NCI-H69 (cell line): Measurements from ENCODE around the gene TUFT1.

Source experiments
- DNase-seq: peaks from one replicate; lab custom pipeline; 2025; lab: John Stamatoyannopoulos, UW

The TUFT1 gene

GRCh38 chr1:151540021-151540981 is at the start of gene TUFT1:
TSS of gene TUFT1 (plus strand) at chr1:151540309. CDS start at chr1:151540367, 58 bp downstream.
- DNase-seq: peak; percentile 98

- DNase-seq: no peak
Measured at GRCh38 chr1:151491641-151492040, 48.5 kb upstream of the TUFT1 start.

- no peak for DNase-seq
Measured at GRCh38 chr1:151492120-151492519, 48.0 kb upstream of the TUFT1 start.

GRCh38 chr1:151493042-151493441 is 47.1 kb upstream of the TUFT1 start:
- no peak for DNase-seq

GRCh38 chr1:151494741-151495281 is 45.3 kb upstream of the TUFT1 start:
- DNase-seq: peak; percentile 80

GRCh38 chr1:151495316-151495715 is 44.8 kb upstream of the TUFT1 start:
- DNase-seq: no peak

GRCh38 chr1:151499365-151499764 is 40.7 kb upstream of the TUFT1 start:
- DNase-seq: no peak

- no peak for DNase-seq
Measured at GRCh38 chr1:151499930-151500329, 40.2 kb upstream of the TUFT1 start.

GRCh38 chr1:151501474-151501873 is 38.6 kb upstream of the TUFT1 start:
- DNase-seq: peak; percentile 26

GRCh38 chr1:151502035-151502700 is 37.9 kb upstream of the TUFT1 start:
- DNase-seq: no peak

- no peak for DNase-seq
Measured at GRCh38 chr1:151502859-151503780, 37.0 kb upstream of the TUFT1 start.

- no peak for DNase-seq
Measured at GRCh38 chr1:151504252-151504651, 35.9 kb upstream of the TUFT1 start.

- no peak for DNase-seq
Measured at GRCh38 chr1:151504759-151505158, 35.4 kb upstream of the TUFT1 start.

- DNase-seq: no peak
Measured at GRCh38 chr1:151508833-151509232, 31.3 kb upstream of the TUFT1 start.

- DNase-seq: no peak
Measured at GRCh38 chr1:151509350-151510019, 30.6 kb upstream of the TUFT1 start.

- DNase-seq: no peak
Measured at GRCh38 chr1:151510020-151510405, 30.1 kb upstream of the TUFT1 start.

GRCh38 chr1:151510614-151510956 is 29.5 kb upstream of the TUFT1 start:
- no peak for DNase-seq

- peak; percentile 99 for DNase-seq
Measured at GRCh38 chr1:151510957-151511635, 29.0 kb upstream of the TUFT1 start, which contains the start of gene CGN. TSS of gene CGN (plus strand) at chr1:151511387. CDS start at chr1:151518520, 7,133 bp downstream.

GRCh38 chr1:151511636-151512215 is 28.4 kb upstream of the TUFT1 start:
- DNase-seq: peak; percentile 95

GRCh38 chr1:151512326-151512725 is 27.8 kb upstream of the TUFT1 start:
- peak; percentile 65 for DNase-seq
